Mesothelial cell of epicardium (in vitro differentiated cells): ENCODE data around the gene PRSS21. TPM values are rescaled to one million over a fixed set of nuclear protein-coding genes. Genes with fewer than 3 reads are reported as not detected.

Experiments used
- DNase-seq, 2 experiments: peaks; one replicate each; pipeline ENCODE4 v3.0.0; 2021; ENCODE audit warnings: low spot score in 2 of 2; ENCODE audit not compliant: unreplicated experiment in 2 of 2
- H3K27ac Mint-ChIP-seq: 2 replicates; pipeline ENCODE4 v1.8.0; 2021; ENCODE audit warnings: mixed read lengths
- H3K27me3 Mint-ChIP-seq: 2 replicates; pipeline ENCODE4 v1.8.0; 2021; ENCODE audit warnings: low read depth, mixed read lengths
- H3K36me3 Mint-ChIP-seq: 2 replicates; pipeline ENCODE4 v1.8.0; 2021; ENCODE audit warnings: mixed read lengths
- H3K4me1 Mint-ChIP-seq: 2 replicates; pipeline ENCODE4 v1.8.0; 2021; ENCODE audit warnings: mixed read lengths
- H3K4me3 Mint-ChIP-seq: 2 replicates; pipeline ENCODE4 v1.8.0; 2021; ENCODE audit warnings: mild to moderate bottlenecking, moderate library complexity, mixed read lengths
- H3K9me3 Mint-ChIP-seq: 2 replicates; pipeline ENCODE4 v1.8.0; 2021; ENCODE audit warnings: mixed read lengths
- CTCF ChIP-seq: fragments of 200-600 bp; sonication (generic); IDR thresholded peaks from one replicate; pipeline ENCODE4 v1.5.0; 2021; ENCODE audit warnings: antibody characterized with exemption; ENCODE audit not compliant: unreplicated experiment
- total RNA-seq: library from RNA; stranded (reverse); gene quantifications from 3 replicates; pipeline ENCODE4 v1.2.1, GENCODE V29; 2021

Gene PRSS21
- total RNA-seq, 1 donor from 2014 or later = not detected

- no peaks in the 10 kb centered on the region for H3K9me3 Mint-ChIP-seq
- H3K36me3 Mint-ChIP-seq = no peaks in the 10 kb centered on the region
- DNase-seq = no peak
- no peak within 1 kb of the TSS for H3K27ac Mint-ChIP-seq
- no peak within 1 kb of the TSS for H3K4me3 Mint-ChIP-seq
- no peaks in the 10 kb centered on the region for H3K4me1 Mint-ChIP-seq
- TF ChIP-seq CTCF = no peak
- peaks cover 11% of the 10 kb centered on the region for H3K27me3 Mint-ChIP-seq
These were observed 12.7 kb downstream of the PRSS21 start, which contains the start of gene ZG16B for GRCh38 chr16:2829501-2830354. TSS of gene ZG16B (plus strand) at chr16:2830303. CDS start at chr16:2830442, 139 bp downstream.

- no peaks in the 10 kb centered on the region for H3K36me3 Mint-ChIP-seq
- H3K9me3 Mint-ChIP-seq = no peaks in the 10 kb centered on the region
- no peak for DNase-seq
- H3K4me3 Mint-ChIP-seq = no peak overlapping the region
- H3K4me1 Mint-ChIP-seq = no peaks in the 10 kb centered on the region
- H3K27ac Mint-ChIP-seq = no peak overlapping the region
- TF ChIP-seq CTCF = no peak
- H3K27me3 Mint-ChIP-seq = peaks cover 11% of the 10 kb centered on the region
These were observed 13.3 kb downstream of the PRSS21 start for GRCh38 chr16:2830355-2830695.

DNA sequence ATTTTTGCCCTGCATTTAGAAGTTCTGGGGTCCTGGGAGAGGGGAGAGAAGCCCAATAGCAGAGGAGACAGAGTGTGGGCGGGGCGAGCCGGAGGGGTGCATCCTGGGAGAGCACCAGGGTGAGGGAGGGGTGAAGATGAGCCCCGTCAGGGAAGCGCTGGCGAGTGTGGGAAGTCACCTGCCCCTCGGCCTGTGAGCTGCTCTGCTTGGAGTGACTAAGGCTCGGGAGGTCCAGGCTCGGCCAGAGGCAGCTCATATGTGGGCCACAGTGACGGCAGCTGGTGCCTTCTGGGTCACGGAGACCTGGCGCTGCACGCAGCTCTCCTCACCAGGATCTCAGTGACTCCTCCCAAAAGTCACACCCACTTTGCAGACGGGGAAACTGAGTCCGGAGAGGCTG lies 14.2 kb downstream of the PRSS21 start:
- no peak for DNase-seq
- H3K36me3 Mint-ChIP-seq = no peaks in the 10 kb centered on the region
- peaks cover 9% of the 10 kb centered on the region for H3K4me1 Mint-ChIP-seq
- H3K9me3 Mint-ChIP-seq = no peaks in the 10 kb centered on the region
- H3K27ac Mint-ChIP-seq = no peak overlapping the region
- peaks cover 12% of the 10 kb centered on the region for H3K27me3 Mint-ChIP-seq
- no peak overlapping the region for H3K4me3 Mint-ChIP-seq
- TF ChIP-seq CTCF = no peak

GRCh38 chr16:2833776-2834175 lies 16.7 kb downstream of the PRSS21 start:
- Mint-ChIP-seq H3K4me1 (peaks cover 12% of the 10 kb centered on the region), H3K9me3 (no peaks in the 10 kb centered on the region), H3K36me3 (no peaks in the 10 kb centered on the region), H3K27ac (no peak overlapping the region), H3K27me3 (peaks cover 20% of the 10 kb centered on the region), H3K4me3 (no peak overlapping the region)
- DNase-seq = no peak
- no peak for TF ChIP-seq CTCF

DNA sequence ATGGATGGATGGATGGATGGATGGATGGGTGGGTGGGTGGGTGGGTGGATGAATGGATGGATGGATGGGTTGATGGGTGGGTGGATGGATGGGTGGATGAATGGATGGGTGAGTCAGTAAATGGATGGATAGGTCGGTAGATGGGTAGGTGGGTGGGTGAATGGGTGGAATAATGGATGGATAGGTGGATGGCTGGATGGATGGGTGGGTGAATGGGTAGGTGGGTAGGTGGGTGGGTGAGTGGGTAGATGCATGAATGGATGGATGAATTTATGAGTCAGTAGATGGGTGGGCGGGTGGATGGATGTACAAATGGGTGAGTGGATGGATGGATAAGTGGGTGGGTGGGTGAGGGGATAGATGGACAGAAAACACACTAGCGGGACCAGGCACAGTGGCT lies 17.9 kb downstream of the PRSS21 start:
- no peak for TF ChIP-seq CTCF
- peaks cover 12% of the 10 kb centered on the region for H3K4me1 Mint-ChIP-seq

More for the DNA sequence above, 17.9 kb downstream of the PRSS21 start:
- Mint-ChIP-seq H3K4me3 (no peak overlapping the region), H3K27me3 (peaks cover 20% of the 10 kb centered on the region), H3K9me3 (no peaks in the 10 kb centered on the region), H3K27ac (no peak overlapping the region), H3K36me3 (no peaks in the 10 kb centered on the region)
- no peak for DNase-seq
